H1 (cell line): ENCODE data around the gene DEFB129. TPM values are rescaled to one million over a fixed set of nuclear protein-coding genes. Genes with fewer than 3 reads are reported as not detected.

Experiments
- CTCF ChIA-PET: fragments of 300-600 bp; sonication (Branson Sonifier 250); formaldehyde crosslinking; loops from one replicate; lab custom pipeline; 2021; ENCODE audit not compliant: partially characterized antibody; lab: Charles Lee
- POLR2A ChIA-PET: fragments of 300-600 bp; sonication (Branson Sonifier 250); formaldehyde crosslinking; loops from one replicate; lab custom pipeline; 2021; ENCODE audit warnings: inconsistent platforms; ENCODE audit not compliant: partially characterized antibody; lab: Charles Lee
- DNase-seq, 2 experiments: peaks; one replicate each; pipeline versions ENCODE4 v3.0.0 to v3.0.0-alpha.2; 2010 to 2022; ENCODE audit warnings: low spot score in 2 of 2, low read depth in 1 of 2, mixed read lengths in 1 of 2
- FAIRE-seq: peaks from 2 replicates; lab custom pipeline; 2011; peaks lifted over from hg19 to GRCh38; lab: Jason Lieb, UNC
- H2AFZ ChIP-seq: 2 replicates; pipeline ENCODE4 v1.8.1; 2012; ENCODE audit warnings: low read length, inconsistent platforms
- H2AK5ac ChIP-seq: 2 replicates; pipeline ENCODE4 v1.6.1; 2013; ENCODE audit warnings: low read depth, low read length
- H2BK120ac ChIP-seq: replicated peaks from 2 replicates; pipeline ENCODE3; 2013; ENCODE audit warnings: low read depth, low read length, inconsistent platforms
- H2BK12ac ChIP-seq: 2 replicates; pipeline ENCODE4 v1.6.1; 2013; ENCODE audit warnings: low read depth, low read length
- H2BK15ac ChIP-seq: 2 replicates; pipeline ENCODE4 v1.6.1; 2013; ENCODE audit warnings: low read length
- H2BK20ac ChIP-seq: 2 replicates; pipeline ENCODE4 v1.6.1; 2013; ENCODE audit warnings: low read length
- H2BK5ac ChIP-seq: 2 replicates; pipeline ENCODE4 v1.6.1; 2013; ENCODE audit warnings: low read depth, low read length
- H3K14ac ChIP-seq: 2 replicates; pipeline ENCODE4 v1.6.1; 2013; ENCODE audit warnings: inconsistent platforms; ENCODE audit not compliant: insufficient read length
- H3K18ac ChIP-seq: 2 replicates; pipeline ENCODE4 v1.6.1; 2013; ENCODE audit warnings: low read length; ENCODE audit errors: extremely low read depth
- H3K23ac ChIP-seq: 2 replicates; pipeline ENCODE4 v1.6.1; 2013; ENCODE audit warnings: inconsistent platforms; ENCODE audit not compliant: insufficient read length
- H3K23me2 ChIP-seq: 2 replicates; pipeline ENCODE4 v1.6.1; 2013; ENCODE audit warnings: low read depth, low read length
- H3K27ac ChIP-seq: 2 replicates; pipeline ENCODE4 v1.6.1; 2011; ENCODE audit warnings: low read depth, low read length, inconsistent platforms
- H3K27me3 ChIP-seq, 4 experiments: replicated peaks in 1 of 4; 1 replicate in 1 of 4; 2 replicates in 3 of 4; pipeline versions ENCODE4 v1.6.1 to v1.8.1; 2011 to 2013; ENCODE audit warnings: low read length in 3 of 4, mild to moderate bottlenecking in 3 of 4, inconsistent platforms in 2 of 4, mixed read lengths in 2 of 4, moderate library complexity in 1 of 4; ENCODE audit not compliant: control insufficient read depth in 3 of 4, insufficient read depth in 3 of 4; ENCODE audit errors: extremely low read depth in 1 of 4
- H3K36me3 ChIP-seq, 4 experiments: 2 replicates each; pipeline versions ENCODE4 v1.6.1 to v1.8.1; 2011 to 2013; ENCODE audit warnings: mild to moderate bottlenecking in 4 of 4, low read length in 3 of 4, moderate library complexity in 2 of 4, control low read depth in 1 of 4, inconsistent platforms in 1 of 4; ENCODE audit not compliant: insufficient read depth in 4 of 4, control insufficient read depth in 2 of 4
- H3K4ac ChIP-seq: replicated peaks from 2 replicates; pipeline ENCODE3; 2013; ENCODE audit warnings: low read length, low read depth, mixed read lengths, inconsistent platforms; ENCODE audit not compliant: insufficient read length
- H3K4me1 ChIP-seq, 4 experiments: replicated peaks in 1 of 4; 1 replicate in 1 of 4; 2 replicates in 3 of 4; pipeline versions ENCODE4 v1.6.1 to v1.8.1; 2011 to 2013; ENCODE audit warnings: low read length in 3 of 4, inconsistent platforms in 2 of 4, mixed read lengths in 1 of 4; ENCODE audit not compliant: insufficient read depth in 4 of 4, control insufficient read depth in 3 of 4
- H3K4me2 ChIP-seq, 2 experiments: 2 replicates each; pipeline versions ENCODE4 v1.6.1 to v1.8.1; 2011 to 2013; ENCODE audit warnings: low read depth in 2 of 2, low read length in 2 of 2, control low read depth in 1 of 2, inconsistent platforms in 1 of 2, mild to moderate bottlenecking in 1 of 2; ENCODE audit not compliant: insufficient read depth in 1 of 2
- H3K4me3 ChIP-seq, 4 experiments: fragments of 200-600, 300-600 bp in 1 of 4; sonication (generic), shearing (Covaris generic), sonication (Bioruptor Twin) in 1 of 4; 2 replicates each; pipeline versions ENCODE4 v1.5.1 to v1.8.1; 2011 to 2016; ENCODE audit warnings: low read length in 4 of 4, low read depth in 3 of 4, control low read depth in 2 of 4, inconsistent platforms in 2 of 4, mild to moderate bottlenecking in 2 of 4, mixed read lengths in 1 of 4, moderate library complexity in 1 of 4; ENCODE audit not compliant: insufficient read depth in 2 of 4; ENCODE audit errors: extremely low read depth in 1 of 4
- H3K56ac ChIP-seq: replicated peaks from 2 replicates; pipeline ENCODE3; 2013; ENCODE audit warnings: low read depth, mild to moderate bottlenecking, mixed read lengths, low read length, inconsistent platforms; ENCODE audit not compliant: insufficient read length
- H3K79me1 ChIP-seq: 2 replicates; pipeline ENCODE4 v1.6.1; 2013; ENCODE audit warnings: low read depth, low read length, control low read depth
- H3K79me2 ChIP-seq, 2 experiments: 2 replicates each; pipeline versions ENCODE4 v1.6.1 to v1.8.1; 2012 to 2013; ENCODE audit warnings: low read length in 2 of 2, mild to moderate bottlenecking in 2 of 2, inconsistent platforms in 1 of 2; ENCODE audit not compliant: insufficient read depth in 2 of 2, control insufficient read depth in 1 of 2
- H3K9ac ChIP-seq, 4 experiments: replicated peaks in 1 of 4; 1 replicate in 1 of 4; 2 replicates in 3 of 4; pipeline versions ENCODE4 v1.6.1 to v1.8.1; 2011 to 2013; ENCODE audit warnings: low read depth in 3 of 4, low read length in 3 of 4, control low read depth in 2 of 4, mild to moderate bottlenecking in 2 of 4, moderate library complexity in 2 of 4, inconsistent platforms in 1 of 4; ENCODE audit errors: extremely low read depth in 1 of 4
- H3K9me3 ChIP-seq, 2 experiments: 2 replicates each; pipeline versions ENCODE4 v1.6.1 to v1.8.1; 2012 to 2013; ENCODE audit warnings: mild to moderate bottlenecking in 2 of 2, moderate library complexity in 2 of 2, control low read depth in 1 of 2, inconsistent platforms in 1 of 2, low read depth in 1 of 2, low read length in 1 of 2, mixed read lengths in 1 of 2; ENCODE audit not compliant: insufficient read depth in 2 of 2
- H4K20me1 ChIP-seq, 2 experiments: replicated peaks in 1 of 2; 2 replicates each; pipeline versions ENCODE3 to v1.8.1; 2011 to 2013; ENCODE audit warnings: inconsistent platforms in 2 of 2, low read length in 2 of 2, mild to moderate bottlenecking in 1 of 2; ENCODE audit not compliant: insufficient read depth in 2 of 2, control insufficient read depth in 1 of 2
- H4K5ac ChIP-seq: 2 replicates; pipeline ENCODE4 v1.6.1; 2013; ENCODE audit warnings: low read length, low read depth, mixed read lengths, inconsistent platforms; ENCODE audit not compliant: insufficient read length
- H4K8ac ChIP-seq: 2 replicates; pipeline ENCODE4 v1.8.0; 2013; ENCODE audit warnings: mild to moderate bottlenecking, moderate library complexity, low read length, inconsistent platforms; ENCODE audit not compliant: insufficient read depth; ENCODE audit errors: extremely low read depth
- H4K91ac ChIP-seq: replicated peaks from 2 replicates; pipeline ENCODE3; 2013; ENCODE audit warnings: low read length, mixed read lengths, inconsistent platforms; ENCODE audit not compliant: insufficient read length
- CTBP2 ChIP-seq: IDR thresholded peaks from 2 replicates; pipeline ENCODE4 v1.7.0; 2011; ENCODE audit warnings: borderline replicate concordance, mild to moderate bottlenecking, moderate library complexity, mixed read lengths, low read length; ENCODE audit not compliant: insufficient read depth, insufficient read length
- FOSL1 ChIP-seq: IDR thresholded peaks from 2 replicates; pipeline ENCODE4 v1.6.1; 2011; ENCODE audit warnings: mild to moderate bottlenecking, low read depth, low read length, moderate library complexity; ENCODE audit not compliant: insufficient read depth
- PHF8 ChIP-seq: fragments of 200-600 bp; sonication (generic); conservative IDR thresholded peaks from 2 replicates; pipeline ENCODE4 v1.7.1; 2012; ENCODE audit warnings: low read depth, mild to moderate bottlenecking, inconsistent platforms, low read length, moderate library complexity
- RNF2 ChIP-seq: fragments of 200-900, 300-1000 bp; sonication (generic); IDR thresholded peaks from 2 replicates; pipeline ENCODE4 v1.7.1; 2016; ENCODE audit warnings: borderline replicate concordance, low read depth, mild to moderate bottlenecking, antibody characterized with exemption, low read length; ENCODE audit not compliant: poor library complexity, severe bottlenecking; ENCODE audit errors: missing control alignments
- SIX5 ChIP-seq: IDR thresholded peaks from 2 replicates; pipeline ENCODE4 v1.6.1; 2011; ENCODE audit warnings: mild to moderate bottlenecking, low read depth, low read length
- SRF ChIP-seq: IDR thresholded peaks from 2 replicates; pipeline ENCODE4 v1.6.1; 2011; ENCODE audit warnings: mild to moderate bottlenecking, low read depth, low read length, moderate library complexity
- WGBS, 2 experiments: shearing (Covaris generic) in 1 of 2; methylation state at CpG; one replicate each; pipeline versions ENCODE4 v1.1.6 to v1.1.7; 2013 to 2015; ENCODE audit warnings: low lambda C conversion rate in 2 of 2, mixed read lengths in 2 of 2, inconsistent platforms in 1 of 2, low coverage in 1 of 2, missing lambda C conversion rate in 1 of 2; ENCODE audit not compliant: insufficient replicate concordance in 2 of 2, insufficient coverage in 1 of 2, insufficient read length in 1 of 2; ENCODE audit errors: extremely low coverage in 1 of 2, missing lambda C conversion rate in 1 of 2; 5-methylcytosine and 5-hydroxymethylcytosine counted together
- polyA plus RNA-seq, 7 experiments: library from polyadenylated mRNA; depleted of rRNA in 3 of 7; stranded (reverse) in 5 of 7; unstranded in 2 of 7; fragments of >200 nt in 5 of 7; fragments of 200-250 nt in 2 of 7; gene quantifications; 1 replicate in 5 of 7; 2 replicates in 1 of 7; 4 replicates in 1 of 7; pipeline versions ENCODE4 v1.2.1 to v1.2.3, GENCODE V29; 2011 to 2013; ENCODE audit warnings: missing spikeins in 2 of 7, mixed read lengths in 2 of 7
- total RNA-seq: library from RNA; stranded (reverse); fragmentation: NEBNext Ultra II Directional; extraction: Animal tissue kit (Norgen Biotek cat#: 25700); gene quantifications from 2 replicates; pipeline ENCODE4 v1.2.1, GENCODE V29; 2021

Gene DEFB129
- total and polyA plus RNA-seq, 2 of the 8 experiments (the other 6 are each of a cell fraction or from before 2014, with no cell fraction given), result not detected

- 57% methylated on average over 2 of the region's 2 CpGs; no CpG with 5 or more reads in 1 of the 2 experiments for WGBS, 2 experiments
- ChIA-PET CTCF (interaction anchor here (1.7 kb wide), 1 partner anchor 10 kb away, joined by 7 read pairs; no protein-coding TSS in a partner anchor), POLR2A (no interaction called here)
- Histone ChIP-seq H3K18ac (no peak overlapping the region), H2AFZ (no peak overlapping the region), H4K8ac (no peak overlapping the region), H3K23me2 (no peaks in the 10 kb centered on the region), H2BK20ac (no peak overlapping the region), H3K27ac (no peak overlapping the region), H3K79me2 (no peaks in the 10 kb centered on the region), H3K4me2 (no peak overlapping the region), H2BK120ac (no peak overlapping the region), H2BK12ac (no peak overlapping the region), H3K4ac (no peak overlapping the region), H3K56ac (no peak overlapping the region), H3K23ac (no peak overlapping the region), H3K9me3 (no peaks in the 10 kb centered on the region), H2BK5ac (no peak overlapping the region), H3K14ac (no peak overlapping the region), H3K27me3 (peaks cover 11 to 38% (median 25%) of the 10 kb centered on the region in 4 experiments), H4K91ac (no peak overlapping the region), H2BK15ac (no peak overlapping the region), H4K20me1 (no peaks in the 10 kb centered on the region), H4K5ac (no peak overlapping the region), H2AK5ac (no peak overlapping the region), H3K79me1 (no peaks in the 10 kb centered on the region), H3K4me1 (no peaks in the 10 kb centered on the region), H3K9ac (no peak overlapping the region), H3K4me3 (no peak overlapping the region), H3K36me3 (no peaks in the 10 kb centered on the region)
- no peak for FAIRE-seq
- no peak for DNase-seq
- TF ChIP-seq PHF8 (no peak), CTBP2 (no peak), SIX5 (no peak), SRF (no peak), FOSL1 (no peak), RNF2 (no peak)
Observed at GRCh38 chr20:259981-260380, 32.9 kb downstream of the DEFB129 start.
